ENCODE results near the gene CD96. TPM values are rescaled to one million over a fixed set of nuclear protein-coding genes. Genes with fewer than 3 reads are reported as not detected.

CD96 gene
- polyA plus RNA-seq, 1 donor from 2014 or later = not detected

GRCh38 chr3:111666041-111666735 lies 124.2 kb downstream of the CD96 start:
- TF ChIP-seq EZH2 (IDR thresholded peaks at IDR 0.05; ENCODE audit: borderline replicate concordance, insufficient read depth, low read length, poor library complexity, severe bottlenecking) (no peak), REST (IDR thresholded peaks at IDR 0.05; ENCODE audit: borderline replicate concordance) (no peak), EP300 (conservative IDR thresholded peaks at IDR 0.05; ENCODE audit: poor library complexity, severe bottlenecking) (no peak), TAF1 (IDR thresholded peaks at IDR 0.05; ENCODE audit: low read depth) (no peak)
- Histone ChIP-seq H3K4me2 (ENCODE audit: low read length) (no peak overlapping the region), H3K4me3 (ENCODE audit: low read length) (no peak overlapping the region)

GRCh38 chr3:111667170-111667569 lies 125.2 kb downstream of the CD96 start:
- Histone ChIP-seq H3K27me3 (ENCODE audit: insufficient read depth, low read depth, low read length) (no peaks in the 10 kb centered on the region), H3K27ac (ENCODE audit: low read length) (no peak overlapping the region), H3F3A (ENCODE audit: insufficient read depth, low read length, poor library complexity, severe bottlenecking) (no peaks in the 10 kb centered on the region), H2AFZ (ENCODE audit: low read depth, low read length) (no peak overlapping the region), H3K36me3 (ENCODE audit: insufficient read depth, low read length) (no peaks in the 10 kb centered on the region), H3K9ac (ENCODE audit: low read length) (no peak overlapping the region), H3K9me3 (ENCODE audit: low read length) (no peaks in the 10 kb centered on the region), H3K4me2 (ENCODE audit: low read length) (no peak overlapping the region), H4K20me1 (ENCODE audit: insufficient read depth) (no peaks in the 10 kb centered on the region), H3K4me3 (ENCODE audit: low read length) (no peak overlapping the region), H3K9me2 (ENCODE audit: insufficient read depth, low read length) (no peaks in the 10 kb centered on the region), H3K79me2 (replicated peaks; ENCODE audit: insufficient read depth, low read length) (no peaks in the 10 kb centered on the region)
- TF ChIP-seq EZH2 (IDR thresholded peaks at IDR 0.05; ENCODE audit: borderline replicate concordance, insufficient read depth, low read length, poor library complexity, severe bottlenecking) (no peak), MXI1 (conservative IDR thresholded peaks at IDR 0.05; ENCODE audit: poor library complexity, severe bottlenecking) (no peak), POLR2AphosphoS5 (IDR thresholded peaks at IDR 0.05) (no peak), SMC3 (conservative IDR thresholded peaks at IDR 0.05; ENCODE audit: poor library complexity) (no peak), REST (IDR thresholded peaks at IDR 0.05; ENCODE audit: borderline replicate concordance) (no peak), RAD21 (conservative IDR thresholded peaks at IDR 0.05) (no peak)

More at GRCh38 chr3:111666041-111666735, 124.2 kb downstream of the CD96 start:
- no peaks in the 10 kb centered on the region for H4K20me1 ChIP-seq (ENCODE audit: insufficient read depth)
- H3F3A ChIP-seq (ENCODE audit: insufficient read depth, low read length, poor library complexity, severe bottlenecking) = no peaks in the 10 kb centered on the region
- H2AFZ ChIP-seq (ENCODE audit: low read depth, low read length) = no peak overlapping the region
- no peaks in the 10 kb centered on the region for H3K79me2 ChIP-seq (replicated peaks; ENCODE audit: insufficient read depth, low read length)
- no peak overlapping the region for H3K27ac ChIP-seq (ENCODE audit: low read length)
- H3K9me2 ChIP-seq (ENCODE audit: insufficient read depth, low read length) = no peaks in the 10 kb centered on the region
- no peaks in the 10 kb centered on the region for H3K9me3 ChIP-seq (ENCODE audit: low read length)
- H3K9ac ChIP-seq (ENCODE audit: low read length) = no peak overlapping the region
- no peaks in the 10 kb centered on the region for H3K27me3 ChIP-seq (ENCODE audit: insufficient read depth, low read depth, low read length)
- no peaks in the 10 kb centered on the region for H3K36me3 ChIP-seq (ENCODE audit: insufficient read depth, low read length)
